GM21423 (cell line): ENCODE measurements around the gene FKBP6.
A peak's percentile ranks its signal among the peaks of the same experiment; 100 is the strongest.
"Not testable (repeated sequence)": the region's sequence is repeated elsewhere in the genome, so short reads cannot be mapped to it uniquely, and the experiment has no call there.

Experiments
- ATAC-seq: cut with Tn5 transposase; IDR thresholded peaks from one replicate; pipeline ENCODE4 v1.9.1; 2021; ENCODE audit warnings: mild to moderate bottlenecking, moderate library complexity; ENCODE audit not compliant: unreplicated experiment

Gene FKBP6

DNA sequence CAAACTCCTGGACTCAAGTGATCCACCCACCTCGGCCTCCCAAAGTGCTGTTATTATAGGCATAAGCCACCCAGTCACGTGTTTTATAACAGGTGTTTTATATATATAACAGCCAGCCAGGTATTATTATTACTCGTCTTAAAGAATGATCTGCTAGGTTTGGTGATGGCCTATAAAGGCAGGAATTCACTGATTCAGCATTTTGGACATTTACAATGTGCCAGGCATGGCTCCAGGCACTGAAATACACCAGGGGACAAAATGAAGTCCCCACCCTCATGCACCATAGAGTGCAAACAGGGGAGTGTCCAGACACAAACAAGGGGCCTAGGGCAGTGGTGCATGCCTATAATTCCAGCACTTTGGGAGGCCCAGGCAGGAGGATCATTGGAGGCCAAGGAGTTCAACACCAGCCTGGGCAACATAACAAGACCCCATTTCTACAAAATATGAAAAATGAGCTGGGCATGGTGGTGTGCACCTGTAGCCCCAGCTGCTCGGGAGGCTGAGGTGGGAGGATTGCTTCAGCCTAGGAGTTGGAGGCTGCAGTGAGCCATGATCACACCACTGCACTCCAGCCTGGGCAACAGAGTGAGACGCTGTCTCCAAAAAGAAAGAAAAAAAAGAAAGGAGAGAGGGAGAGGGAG, 4.4 kb upstream of the FKBP6 start:
- ATAC-seq, result not testable (repeated sequence)

DNA sequence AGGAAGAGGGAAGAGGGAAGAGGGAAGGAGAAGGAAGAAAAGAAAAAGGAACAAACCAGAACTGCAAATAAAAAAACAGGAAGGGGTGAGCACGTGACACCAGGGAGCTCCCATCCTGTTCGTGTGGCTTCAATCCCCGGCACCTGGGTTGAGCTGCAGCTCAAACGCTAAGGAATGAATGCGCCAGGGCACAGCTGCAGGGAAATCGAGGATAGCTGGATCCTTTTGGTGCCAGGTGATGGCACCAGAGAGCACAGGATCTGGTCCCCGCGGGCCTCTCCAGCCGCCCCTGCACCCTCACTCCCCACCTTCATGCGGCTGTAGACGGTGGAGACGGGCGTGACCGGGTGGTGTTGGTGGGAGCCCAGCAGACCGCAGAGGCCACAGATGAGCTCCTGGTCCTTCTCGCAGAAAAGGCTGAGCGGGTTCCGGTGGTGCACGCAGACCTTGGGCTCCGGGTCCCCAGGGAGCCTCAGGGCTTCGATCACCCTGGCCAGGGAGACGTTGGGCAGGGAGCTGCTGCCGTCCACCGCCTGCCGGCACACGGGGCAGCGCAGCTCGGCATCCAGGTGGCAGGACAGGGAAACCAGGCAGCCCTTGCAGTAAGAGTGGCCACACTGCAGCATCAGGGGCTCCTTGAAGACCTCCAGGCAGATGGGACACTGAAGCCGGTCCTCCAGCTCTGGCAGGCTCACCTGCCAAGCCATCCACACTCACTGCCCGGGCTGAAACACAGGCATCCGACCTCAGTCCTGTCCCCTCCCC, 3.7 kb upstream of the FKBP6 start:
- ATAC-seq, result peak; percentile 67

- not testable (repeated sequence) for ATAC-seq
These were observed 2.5 kb upstream of the FKBP6 start for GRCh38 chr7:73325424-73325823.

DNA sequence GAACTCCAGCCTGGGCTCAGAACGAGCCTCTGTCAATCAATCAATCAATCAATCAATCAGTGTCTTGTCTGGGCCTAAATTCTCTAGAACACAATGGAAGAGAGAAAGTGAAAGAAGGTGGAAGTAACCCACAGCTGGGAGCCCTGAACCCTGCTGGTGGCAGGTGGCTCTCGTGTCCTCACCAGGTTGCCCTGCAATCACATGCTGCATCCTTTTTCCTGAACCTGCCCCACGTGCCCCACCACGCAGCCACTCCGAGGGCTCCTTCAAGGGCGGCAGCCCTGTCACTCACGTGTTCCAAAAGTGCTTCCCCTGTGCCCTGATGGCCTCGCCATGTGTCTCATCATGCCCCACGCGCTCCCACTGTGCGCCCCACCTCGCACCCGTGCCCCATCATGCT, 512 bp upstream of the FKBP6 start:
- not testable (repeated sequence) for ATAC-seq

DNA sequence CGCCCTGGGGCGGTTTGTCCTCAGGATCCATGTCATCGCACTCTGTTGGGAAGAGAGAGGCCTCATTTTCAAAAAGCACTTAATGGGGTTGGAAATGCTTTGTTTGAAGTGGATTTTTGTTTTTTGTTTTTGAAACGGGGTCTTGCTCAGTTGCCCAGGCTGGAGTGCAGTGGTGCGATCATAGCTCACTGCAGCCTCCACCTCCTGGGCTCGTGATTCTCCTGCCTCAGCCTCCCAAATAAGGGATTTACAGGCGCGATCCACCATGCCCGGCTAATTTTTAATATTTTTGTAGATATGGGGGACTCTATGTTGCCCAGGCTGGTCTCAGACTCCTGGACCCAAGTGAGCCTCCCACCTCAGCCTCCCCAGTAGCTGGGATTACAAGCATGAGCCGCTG, 735 bp downstream of the FKBP6 start:
- ATAC-seq, result no peak

- ATAC-seq, result no peak
These were observed 2.1 kb downstream of the FKBP6 start for GRCh38 chr7:73329861-73330581.

DNA sequence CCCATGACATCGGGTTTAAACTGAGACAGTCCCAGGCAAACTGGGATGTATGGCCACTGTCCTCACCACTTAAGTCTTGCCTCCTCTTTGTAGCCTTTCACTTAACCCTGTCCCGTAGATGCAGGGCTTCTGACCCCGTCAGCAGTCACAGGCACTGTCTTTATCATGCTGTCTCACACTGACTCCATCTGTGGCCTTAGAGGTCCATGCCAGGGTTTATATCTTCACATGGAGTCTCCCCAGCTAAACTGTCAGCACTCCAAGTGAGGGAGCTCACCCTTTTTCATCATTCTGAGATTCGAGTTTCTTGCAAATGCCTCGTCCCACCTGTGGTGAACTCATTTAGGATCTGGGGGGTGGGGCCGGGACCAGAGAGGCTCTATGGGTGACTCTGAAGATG, 2.8 kb downstream of the FKBP6 start:
- no peak for ATAC-seq

- no peak for ATAC-seq
These were observed 4.5 kb downstream of the FKBP6 start for GRCh38 chr7:73332447-73332846.

DNA sequence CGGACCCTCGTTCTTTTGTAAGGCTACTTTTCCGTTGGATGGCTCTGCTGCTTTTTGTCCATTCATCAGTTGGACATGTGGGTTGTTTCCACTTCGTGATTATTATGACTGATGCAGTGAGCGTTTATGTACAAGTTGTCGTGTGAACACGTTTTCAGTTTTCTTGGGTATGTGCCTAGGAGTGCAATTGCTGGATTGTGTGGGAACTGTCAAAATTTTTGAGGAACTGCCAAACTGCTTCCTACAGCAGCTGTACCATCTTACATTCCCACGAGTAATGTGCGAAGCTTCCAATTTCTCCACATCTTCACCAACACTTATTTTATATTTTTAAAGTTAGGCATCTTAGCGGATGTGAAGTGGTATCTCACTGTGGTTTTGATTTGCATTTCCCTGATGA, 10.4 kb downstream of the FKBP6 start:
- no peak for ATAC-seq

DNA sequence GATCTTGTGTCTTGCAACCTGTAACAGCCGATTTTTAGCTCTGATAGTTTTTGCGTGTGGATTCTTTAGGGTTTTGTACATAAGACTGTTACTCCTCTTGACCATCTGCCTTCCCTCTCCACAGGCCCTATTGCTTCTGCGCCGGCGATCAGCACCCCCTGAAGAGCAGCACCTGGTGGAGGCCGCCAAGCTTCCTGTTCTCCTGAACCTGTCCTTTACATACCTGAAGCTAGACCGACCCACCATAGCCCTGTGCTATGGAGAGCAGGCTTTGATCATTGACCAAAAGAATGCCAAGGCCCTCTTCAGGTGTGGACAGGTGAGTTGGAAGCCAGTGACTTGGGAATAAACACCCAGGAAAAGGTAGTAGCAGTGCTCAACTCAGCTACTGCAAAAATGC, 12.6 kb downstream of the FKBP6 start:
- no peak for ATAC-seq

- no peak for ATAC-seq
These were observed 13.9 kb downstream of the FKBP6 start for GRCh38 chr7:73341877-73342276.

- no peak for ATAC-seq
These were observed 14.7 kb downstream of the FKBP6 start for GRCh38 chr7:73342645-73343044.

DNA sequence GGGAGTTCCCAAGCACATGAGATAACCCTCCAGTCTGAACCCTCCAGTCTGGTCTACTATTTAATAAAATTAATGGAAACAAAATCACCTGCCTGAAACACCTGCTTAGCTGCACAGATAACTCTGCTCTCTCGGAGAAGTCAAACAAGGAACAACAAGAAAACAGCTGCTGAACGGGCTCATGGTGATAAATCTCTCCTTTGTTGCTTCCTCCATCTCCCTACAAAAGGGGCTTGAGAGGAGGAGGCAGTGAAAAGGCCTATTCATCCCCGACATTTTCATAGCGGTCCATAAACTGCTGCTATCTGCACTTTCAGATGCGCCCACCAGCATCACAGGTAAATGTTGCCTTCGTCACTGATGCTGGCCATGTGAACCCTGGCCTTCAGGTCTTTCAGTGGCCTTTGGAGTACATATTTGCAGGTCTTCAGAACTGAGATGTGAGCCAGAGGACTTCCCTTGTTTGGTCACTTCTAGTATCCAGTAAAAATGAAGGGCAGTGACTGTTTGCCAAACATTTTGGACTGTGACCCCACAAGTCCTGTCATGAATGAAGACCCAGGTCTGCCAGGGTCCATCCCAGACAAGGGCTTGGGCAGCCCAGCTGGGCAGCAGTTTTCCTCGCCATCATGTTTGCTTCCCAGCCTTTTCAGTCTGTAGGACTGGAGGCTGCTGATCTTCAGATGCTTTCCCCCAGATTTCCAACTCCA, 15.9 kb downstream of the FKBP6 start:
- no peak for ATAC-seq

GRCh38 chr7:73345538-73345937, 17.6 kb downstream of the FKBP6 start:
- ATAC-seq, result no peak

- ATAC-seq, result no peak
These were observed 18.0 kb downstream of the FKBP6 start for GRCh38 chr7:73345951-73346350.

DNA sequence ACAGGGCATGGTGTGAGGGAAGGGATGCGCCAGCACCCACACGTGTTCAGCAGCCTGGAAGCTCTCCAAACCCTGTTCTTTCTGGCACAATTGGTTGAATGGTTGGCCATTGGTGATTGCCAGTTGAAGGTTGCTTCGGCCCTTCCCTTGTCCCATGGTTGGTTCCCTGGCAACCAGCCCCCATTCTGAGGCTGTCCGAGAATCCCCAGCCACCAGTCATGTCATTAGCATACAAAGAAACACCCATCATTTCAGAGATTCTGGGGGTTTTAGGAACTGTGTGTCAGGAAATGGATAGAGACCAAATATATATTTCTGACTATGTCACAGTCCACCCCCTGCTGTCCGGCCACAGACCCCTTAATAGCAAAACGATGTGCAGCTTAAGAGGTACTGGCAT, 21.8 kb downstream of the FKBP6 start:
- no peak for ATAC-seq

- ATAC-seq, result no peak
These were observed 22.5 kb downstream of the FKBP6 start for GRCh38 chr7:73350306-73351068.

DNA sequence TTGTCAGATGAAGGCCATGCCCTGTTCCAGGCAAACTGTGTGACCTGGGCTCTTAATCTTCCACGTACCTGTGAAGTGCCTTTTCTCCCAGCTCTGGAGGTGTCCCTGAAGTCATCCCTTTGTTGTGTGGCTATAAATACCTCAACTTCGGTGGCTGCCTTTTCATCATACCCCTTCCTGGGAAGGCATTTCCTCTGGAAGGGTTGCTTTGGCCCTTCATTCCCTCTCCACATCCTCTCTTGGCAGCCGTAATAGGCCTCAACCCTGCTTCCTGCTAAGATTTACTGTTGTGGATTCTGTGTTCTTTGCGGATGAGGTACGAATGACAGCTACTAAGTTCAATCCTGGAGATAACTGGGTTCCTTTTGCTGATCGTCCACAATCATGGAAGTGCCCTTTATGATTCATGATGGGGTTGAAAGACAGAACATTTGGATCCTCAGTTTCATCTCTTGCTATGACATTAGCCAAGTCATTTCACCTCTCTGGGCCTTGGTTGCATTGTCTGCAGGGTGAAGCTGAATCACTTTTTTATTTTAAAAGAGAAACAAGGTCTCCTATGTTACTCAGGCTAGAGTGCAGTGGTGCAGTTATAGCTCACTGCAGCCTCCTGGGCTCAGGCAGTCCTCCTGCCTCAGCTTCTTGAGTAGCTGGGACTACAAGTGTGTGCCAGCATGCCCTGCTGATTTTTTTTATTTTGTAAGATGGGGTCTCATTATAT, 23.6 kb downstream of the FKBP6 start:
- ATAC-seq, result no peak

- no peak for ATAC-seq
These were observed 24.8 kb downstream of the FKBP6 start for GRCh38 chr7:73352784-73353183.

- no peak for ATAC-seq
These were observed 25.3 kb downstream of the FKBP6 start for GRCh38 chr7:73353243-73353642.
